ENCODE results near the gene TNS3. TPM values are rescaled to one million over a fixed set of nuclear protein-coding genes. Genes with fewer than 3 reads are reported as not detected.

The TNS3 gene
- total RNA-seq, 1 donor from 2014 or later, result 40.8 TPM

GRCh38 chr7:47280114-47280513 is 301.8 kb downstream of the TNS3 start:
- no peak overlapping the region for H3K4me3 ChIP-seq (ENCODE audit: low read depth, low read length)
- DNase-seq (ENCODE audit: low read depth), result no peak
- no peak for TF ChIP-seq CTCF (conservative IDR thresholded peaks at IDR 0.05; ENCODE audit: low read depth, low read length)

GRCh38 chr7:47278043-47278442 is 303.9 kb downstream of the TNS3 start:
- TF ChIP-seq CTCF (conservative IDR thresholded peaks at IDR 0.05; ENCODE audit: low read depth, low read length), result no peak
- no peak for DNase-seq (ENCODE audit: low read depth)

DNA sequence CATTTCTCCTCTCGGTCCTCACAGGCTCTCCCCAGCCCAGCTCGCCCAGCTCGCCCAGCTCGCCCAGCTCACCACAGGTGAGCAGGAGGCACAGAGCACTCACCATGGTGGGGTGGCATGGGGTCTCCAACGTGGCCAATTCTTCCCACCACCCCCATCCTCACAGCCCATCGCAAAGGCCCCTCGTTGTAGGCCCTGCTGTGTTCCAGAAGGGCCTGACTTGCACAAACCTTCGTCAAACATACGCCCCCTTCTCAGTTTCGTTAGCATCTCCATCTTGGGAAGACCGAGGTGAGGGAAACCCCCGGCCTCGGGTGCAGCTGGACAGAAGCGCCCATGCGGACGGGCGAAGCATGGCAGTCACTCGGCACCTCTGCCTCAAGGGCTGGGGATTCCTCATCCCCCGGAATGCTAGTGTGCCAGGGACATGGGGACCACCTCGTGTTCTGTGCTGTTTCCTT is 304.6 kb downstream of the TNS3 start:
- no peak for TF ChIP-seq CTCF (conservative IDR thresholded peaks at IDR 0.05; ENCODE audit: low read depth, low read length)
- H3K4me3 ChIP-seq (ENCODE audit: low read depth, low read length), result no peak overlapping the region
- DNase-seq (ENCODE audit: low read depth), result no peak

More at GRCh38 chr7:47278043-47278442, 303.9 kb downstream of the TNS3 start:
- H3K4me3 ChIP-seq (ENCODE audit: low read depth, low read length), result no peak overlapping the region

DNA sequence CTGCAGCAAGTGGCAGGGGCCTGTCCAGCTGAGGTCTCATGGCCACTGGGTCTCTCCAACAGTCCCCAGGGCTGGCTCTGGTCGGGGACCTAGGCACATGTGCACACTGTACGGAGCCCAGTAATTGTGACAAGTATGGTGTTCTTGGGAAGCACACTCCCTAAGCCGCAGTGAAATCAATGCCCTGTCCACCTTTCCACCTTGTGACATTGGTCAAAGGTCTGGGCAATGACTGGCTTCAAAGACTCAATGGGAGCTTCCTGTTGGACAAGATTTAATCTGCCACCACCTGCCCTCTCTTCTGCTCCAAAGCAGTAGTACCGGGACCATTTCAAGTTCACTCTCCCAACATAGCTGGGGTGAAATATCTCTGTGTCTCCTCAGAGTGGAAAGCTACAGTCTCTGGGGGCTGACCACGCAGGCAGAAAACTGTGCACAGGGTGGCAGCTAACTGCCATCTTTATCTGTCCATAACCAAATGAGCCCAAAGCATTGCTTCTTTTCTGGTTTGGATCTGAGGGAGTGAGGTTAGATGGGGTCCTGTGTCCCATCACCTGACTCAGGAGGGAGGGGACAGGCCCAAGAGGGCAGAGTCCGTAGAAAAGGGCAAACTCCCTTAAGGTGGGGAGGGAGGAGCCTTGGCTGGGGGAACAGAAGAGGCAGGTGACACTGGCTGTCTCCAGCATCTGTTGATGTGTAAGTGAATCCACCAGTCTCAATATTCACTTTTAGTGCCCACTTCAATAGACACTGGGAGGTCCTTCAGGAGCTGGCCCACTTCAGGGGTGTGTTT is 307.7 kb downstream of the TNS3 start:
- no peak for DNase-seq (ENCODE audit: low read depth)
- no peak for TF ChIP-seq CTCF (conservative IDR thresholded peaks at IDR 0.05; ENCODE audit: low read depth, low read length)
- no peak overlapping the region for H3K4me3 ChIP-seq (ENCODE audit: low read depth, low read length)

DNA sequence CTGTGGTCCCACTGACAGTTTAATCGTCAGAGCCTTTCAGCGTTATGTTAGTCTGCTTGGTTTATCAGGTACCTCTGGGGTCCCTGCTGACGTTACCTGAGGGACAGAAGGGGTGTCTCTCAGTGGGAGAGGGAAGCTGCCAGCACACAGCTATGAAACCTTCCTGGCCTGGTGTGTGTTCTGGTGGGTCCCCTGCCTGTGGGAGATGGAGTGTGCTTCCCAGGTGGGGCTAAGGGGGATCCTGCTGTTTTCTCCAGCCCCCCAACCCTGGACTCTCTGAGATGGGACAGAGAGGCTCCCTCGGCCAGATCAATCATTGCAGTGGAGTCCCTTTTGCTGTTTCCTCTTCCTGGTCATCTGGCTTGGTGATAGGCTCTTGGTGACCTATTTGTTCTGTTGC is 308.8 kb downstream of the TNS3 start:
- H3K4me3 ChIP-seq (ENCODE audit: low read depth, low read length), result no peak overlapping the region
- no peak for DNase-seq (ENCODE audit: low read depth)
- TF ChIP-seq CTCF (conservative IDR thresholded peaks at IDR 0.05; ENCODE audit: low read depth, low read length), result no peak

GRCh38 chr7:47271749-47272148 is 310.2 kb downstream of the TNS3 start:
- TF ChIP-seq CTCF (conservative IDR thresholded peaks at IDR 0.05; ENCODE audit: low read depth, low read length), result no peak
- H3K4me3 ChIP-seq (ENCODE audit: low read depth, low read length), result no peak overlapping the region
- DNase-seq (ENCODE audit: low read depth), result no peak
